Measurements from ENCODE around the gene SGO1.

The SGO1 gene

GRCh38 chr3:20141851-20142250 is 44.2 kb downstream of the SGO1 start:
- DNase-seq: no peak
- Histone ChIP-seq H3K4me3 (ENCODE audit: low read length) (no peak overlapping the region), H3K4me2 (ENCODE audit: low read depth, low read length) (no peak overlapping the region)

GRCh38 chr3:20141316-20141715 is 44.7 kb downstream of the SGO1 start:
- Histone ChIP-seq H3F3A (ENCODE audit: insufficient read depth, low read length) (no peaks in the 10 kb centered on the region), H3K36me3 (replicated peaks; ENCODE audit: insufficient read depth, low read length) (no peaks in the 10 kb centered on the region; the same call in 1 of the 2 replicates), H3K79me2 (ENCODE audit: low read length) (no peaks in the 10 kb centered on the region), H3K9ac (ENCODE audit: low read length) (no peak overlapping the region), H3K27ac (ENCODE audit: low read length) (no peak overlapping the region), H3K4me1 (ENCODE audit: low read length) (no peaks in the 10 kb centered on the region), H3K4me2 (ENCODE audit: low read depth, low read length) (no peak overlapping the region), H3K9me2 (replicated peaks; ENCODE audit: insufficient read depth, low read length) (no peaks in the 10 kb centered on the region), H3K9me3 (replicated peaks; ENCODE audit: insufficient read depth, low read length) (no peaks in the 10 kb centered on the region), H3K27me3 (replicated peaks; ENCODE audit: insufficient read depth, low read length) (no peaks in the 10 kb centered on the region), H3K4me3 (ENCODE audit: low read length) (no peak overlapping the region), H2AFZ (ENCODE audit: low read length) (no peak overlapping the region), H4K20me1 (ENCODE audit: insufficient read depth, low read length) (no peaks in the 10 kb centered on the region)
- no peak for DNase-seq
- no peak for TF ChIP-seq EZH2 (optimal IDR thresholded peaks at IDR 0.05; ENCODE audit: low read depth, low read length)
- TF ChIP-seq EZH2phosphoT487 (IDR thresholded peaks at IDR 0.05; ENCODE audit: low read length): no peak
- no peak for TF ChIP-seq CTCF (IDR thresholded peaks at IDR 0.05; ENCODE audit: low read length)

More at GRCh38 chr3:20141851-20142250, 44.2 kb downstream of the SGO1 start:
- Histone ChIP-seq H3K27ac (ENCODE audit: low read length) (no peak overlapping the region), H2AFZ (ENCODE audit: low read length) (no peak overlapping the region), H3F3A (ENCODE audit: insufficient read depth, low read length) (no peaks in the 10 kb centered on the region), H3K36me3 (replicated peaks; ENCODE audit: insufficient read depth, low read length) (no peaks in the 10 kb centered on the region; the same call in 1 of the 2 replicates), H3K9ac (ENCODE audit: low read length) (no peak overlapping the region), H3K9me3 (replicated peaks; ENCODE audit: insufficient read depth, low read length) (no peaks in the 10 kb centered on the region), H3K79me2 (ENCODE audit: low read length) (no peaks in the 10 kb centered on the region), H4K20me1 (ENCODE audit: insufficient read depth, low read length) (no peaks in the 10 kb centered on the region), H3K27me3 (replicated peaks; ENCODE audit: insufficient read depth, low read length) (no peaks in the 10 kb centered on the region), H3K9me2 (replicated peaks; ENCODE audit: insufficient read depth, low read length) (no peaks in the 10 kb centered on the region), H3K4me1 (ENCODE audit: low read length) (no peaks in the 10 kb centered on the region)
- TF ChIP-seq EZH2 (optimal IDR thresholded peaks at IDR 0.05; ENCODE audit: low read depth, low read length): no peak
- TF ChIP-seq CTCF (IDR thresholded peaks at IDR 0.05; ENCODE audit: low read length): no peak
- no peak for TF ChIP-seq EZH2phosphoT487 (IDR thresholded peaks at IDR 0.05; ENCODE audit: low read length)

GRCh38 chr3:20140881-20141280 is 45.1 kb downstream of the SGO1 start:
- DNase-seq: no peak
- H3K4me2 ChIP-seq (ENCODE audit: low read depth, low read length): no peak overlapping the region

More at GRCh38 chr3:20140881-20141280, 45.1 kb downstream of the SGO1 start:
- Histone ChIP-seq H3K79me2 (ENCODE audit: low read length) (no peaks in the 10 kb centered on the region), H3K27ac (ENCODE audit: low read length) (no peak overlapping the region), H3K27me3 (replicated peaks; ENCODE audit: insufficient read depth, low read length) (no peaks in the 10 kb centered on the region), H4K20me1 (ENCODE audit: insufficient read depth, low read length) (no peaks in the 10 kb centered on the region), H3K9me3 (replicated peaks; ENCODE audit: insufficient read depth, low read length) (no peaks in the 10 kb centered on the region), H3K36me3 (replicated peaks; ENCODE audit: insufficient read depth, low read length) (no peaks in the 10 kb centered on the region; the same call in 1 of the 2 replicates), H3K9ac (ENCODE audit: low read length) (no peak overlapping the region), H3K4me1 (ENCODE audit: low read length) (no peaks in the 10 kb centered on the region), H3F3A (ENCODE audit: insufficient read depth, low read length) (no peaks in the 10 kb centered on the region), H3K4me3 (ENCODE audit: low read length) (no peak overlapping the region), H2AFZ (ENCODE audit: low read length) (no peak overlapping the region), H3K9me2 (replicated peaks; ENCODE audit: insufficient read depth, low read length) (no peaks in the 10 kb centered on the region)
- TF ChIP-seq EZH2 (optimal IDR thresholded peaks at IDR 0.05; ENCODE audit: low read depth, low read length) (no peak), CTCF (IDR thresholded peaks at IDR 0.05; ENCODE audit: low read length) (no peak), EZH2phosphoT487 (IDR thresholded peaks at IDR 0.05; ENCODE audit: low read length) (no peak)
